HG03432 (cell line): ENCODE results near the gene CDH4.

Experiments
- ATAC-seq: cut with Tn5 transposase; IDR thresholded peaks from one replicate; pipeline ENCODE4 v1.9.1; 2021; ENCODE audit warnings: mild to moderate bottlenecking, moderate library complexity; ENCODE audit not compliant: unreplicated experiment

The CDH4 gene

DNA sequence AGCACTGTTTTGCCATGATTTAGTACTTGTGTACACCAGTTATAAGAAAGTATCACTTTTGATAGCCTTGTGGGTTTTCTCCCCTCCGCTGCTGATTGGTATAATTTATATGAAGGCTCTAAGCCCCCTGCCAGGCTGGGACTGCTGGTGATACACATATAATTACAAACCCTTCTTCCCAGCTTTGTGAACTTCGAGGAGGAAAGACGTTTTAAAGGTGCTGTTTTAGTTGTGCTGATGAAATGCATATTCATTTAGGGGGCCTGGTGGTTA lies 567.4 kb downstream of the CDH4 start:
- ATAC-seq, result no peak

DNA sequence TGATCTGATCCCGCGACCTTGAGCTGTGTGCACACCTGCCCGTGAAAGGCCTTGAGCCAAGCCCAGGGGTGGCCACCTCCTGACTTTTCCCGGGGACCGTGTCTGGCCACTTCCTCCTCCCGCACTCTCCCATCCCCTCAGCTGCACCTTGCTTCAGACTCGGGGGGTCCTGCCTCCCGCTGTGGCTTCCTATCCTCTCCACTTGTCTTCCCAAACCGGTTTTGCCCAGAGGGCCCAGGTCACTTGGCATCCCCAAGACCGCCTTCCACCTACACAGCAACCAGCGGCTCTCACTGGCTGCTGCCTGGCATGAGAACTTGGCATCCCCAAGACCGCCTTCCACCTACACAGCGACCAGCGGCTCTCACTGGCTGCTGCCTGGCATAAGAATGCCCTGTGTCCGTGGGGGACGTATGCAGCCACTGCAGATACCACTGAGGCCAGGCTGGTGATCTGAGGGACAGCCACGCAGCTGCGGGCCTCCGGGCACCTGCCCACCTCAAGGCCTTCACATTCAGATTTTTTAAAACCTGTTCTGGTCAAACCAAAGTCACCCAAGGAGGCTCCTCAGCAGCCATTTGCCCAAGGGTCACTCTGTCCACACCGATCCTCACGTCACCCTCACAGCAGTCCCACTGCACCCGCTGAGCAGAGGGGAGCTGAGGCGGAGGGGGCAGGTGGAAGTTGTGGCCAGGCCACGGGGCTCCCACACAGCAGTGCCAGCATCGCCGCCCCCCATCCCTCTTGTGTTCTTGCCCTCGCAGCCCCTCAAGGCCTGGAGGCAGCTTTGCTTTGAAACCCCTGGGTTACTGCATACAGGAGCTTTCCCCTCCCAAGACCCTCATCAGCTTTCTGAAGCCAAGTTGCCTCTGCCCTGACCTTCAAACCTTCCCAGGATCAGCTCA lies 568.1 kb downstream of the CDH4 start:
- ATAC-seq, result no peak

DNA sequence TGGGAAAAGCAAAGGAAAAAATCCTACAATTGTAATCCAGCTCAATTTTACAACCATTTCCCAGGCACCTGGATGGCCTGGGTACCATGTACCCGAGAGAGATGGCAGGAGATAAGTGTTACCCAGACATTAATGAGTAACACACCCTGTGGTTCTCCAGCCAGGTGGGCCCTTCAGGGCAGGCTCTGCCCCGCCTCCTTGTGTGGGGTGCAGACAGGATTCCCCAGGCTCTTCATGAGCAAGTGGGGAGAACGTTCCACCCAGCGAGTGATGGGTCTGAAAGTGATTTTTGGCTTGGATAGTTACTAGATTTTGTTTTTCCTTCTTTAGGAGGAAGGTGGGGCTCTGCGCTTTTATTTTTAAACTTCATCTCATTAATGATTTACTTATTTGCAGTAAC lies 569.7 kb downstream of the CDH4 start:
- no peak for ATAC-seq

DNA sequence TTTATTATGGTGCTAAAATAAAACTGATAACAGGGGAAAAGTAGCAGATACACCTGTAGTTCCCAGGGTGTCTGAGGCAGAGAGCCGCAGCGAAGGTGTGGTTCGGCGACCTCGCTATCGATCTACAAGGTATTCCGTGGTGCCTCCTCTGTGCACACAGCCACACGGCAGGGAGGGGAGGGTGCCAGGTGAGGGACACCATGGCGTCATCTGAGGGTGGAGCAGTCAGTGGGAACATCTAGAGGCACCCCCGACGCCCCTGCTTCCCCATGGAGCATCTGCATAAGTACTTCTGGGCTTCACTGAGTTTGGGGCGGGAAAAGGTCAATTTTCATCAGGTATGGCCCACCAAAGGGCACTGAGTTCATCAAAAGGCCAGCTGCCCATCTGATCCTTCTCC lies 570.3 kb downstream of the CDH4 start:
- no peak for ATAC-seq

DNA sequence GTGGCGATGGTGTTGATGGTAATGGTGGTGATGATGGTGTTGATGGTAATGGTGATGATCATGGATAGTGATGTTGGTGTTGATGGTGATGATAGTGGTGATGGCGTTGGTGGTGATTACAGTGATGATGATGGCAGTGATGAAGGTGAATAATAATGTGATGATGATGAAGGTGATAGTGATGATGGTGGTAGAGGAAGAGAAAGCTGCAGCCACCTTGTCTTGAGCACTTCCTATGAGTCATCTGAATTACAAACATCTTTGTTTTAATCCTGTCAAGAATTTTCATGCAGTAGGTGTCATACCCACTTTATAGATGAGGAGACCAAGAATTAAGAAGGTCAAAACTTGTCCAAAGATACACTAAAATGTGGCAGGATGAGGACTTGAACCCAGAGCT lies 571.2 kb downstream of the CDH4 start:
- ATAC-seq, result no peak

DNA sequence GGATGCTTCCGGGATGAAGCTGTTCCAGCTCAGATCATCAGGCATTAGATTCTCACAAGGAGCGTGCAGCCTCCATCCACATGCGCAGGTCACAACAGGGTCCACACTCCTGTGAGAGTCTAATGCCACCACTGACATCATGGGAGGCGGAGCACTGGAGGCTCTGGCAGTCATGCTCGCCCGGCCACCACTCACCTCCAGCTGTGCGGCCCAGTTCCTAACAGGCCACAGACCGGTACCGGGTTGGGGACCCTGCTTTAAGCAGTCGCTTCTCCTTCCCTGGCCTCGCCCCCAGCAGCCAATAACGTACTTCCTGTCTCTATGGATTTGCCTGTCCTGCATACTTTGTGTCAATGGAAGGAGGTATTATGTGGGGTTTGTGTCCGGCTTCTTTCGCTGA lies 576.8 kb downstream of the CDH4 start:
- no peak for ATAC-seq

DNA sequence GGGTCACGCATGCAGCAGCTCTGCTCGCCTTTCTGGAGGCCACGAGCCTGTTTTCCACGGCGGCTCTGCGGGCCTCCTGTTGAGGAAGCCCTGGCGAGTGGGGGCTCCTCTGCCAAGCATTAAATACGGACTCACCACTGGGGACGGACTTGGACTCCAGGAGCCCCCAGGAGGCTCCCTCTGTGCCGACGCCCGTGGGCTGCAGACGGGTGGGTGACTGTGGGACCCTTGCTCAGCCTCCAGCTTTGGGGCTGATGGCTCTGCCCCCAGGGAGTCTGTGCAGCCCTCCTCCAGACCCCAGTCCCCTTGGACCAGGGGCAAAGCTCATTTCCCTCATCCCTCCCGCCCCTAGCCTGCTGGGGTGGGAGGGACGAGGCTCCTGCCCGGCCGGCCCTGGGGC lies 577.5 kb downstream of the CDH4 start:
- no peak for ATAC-seq

DNA sequence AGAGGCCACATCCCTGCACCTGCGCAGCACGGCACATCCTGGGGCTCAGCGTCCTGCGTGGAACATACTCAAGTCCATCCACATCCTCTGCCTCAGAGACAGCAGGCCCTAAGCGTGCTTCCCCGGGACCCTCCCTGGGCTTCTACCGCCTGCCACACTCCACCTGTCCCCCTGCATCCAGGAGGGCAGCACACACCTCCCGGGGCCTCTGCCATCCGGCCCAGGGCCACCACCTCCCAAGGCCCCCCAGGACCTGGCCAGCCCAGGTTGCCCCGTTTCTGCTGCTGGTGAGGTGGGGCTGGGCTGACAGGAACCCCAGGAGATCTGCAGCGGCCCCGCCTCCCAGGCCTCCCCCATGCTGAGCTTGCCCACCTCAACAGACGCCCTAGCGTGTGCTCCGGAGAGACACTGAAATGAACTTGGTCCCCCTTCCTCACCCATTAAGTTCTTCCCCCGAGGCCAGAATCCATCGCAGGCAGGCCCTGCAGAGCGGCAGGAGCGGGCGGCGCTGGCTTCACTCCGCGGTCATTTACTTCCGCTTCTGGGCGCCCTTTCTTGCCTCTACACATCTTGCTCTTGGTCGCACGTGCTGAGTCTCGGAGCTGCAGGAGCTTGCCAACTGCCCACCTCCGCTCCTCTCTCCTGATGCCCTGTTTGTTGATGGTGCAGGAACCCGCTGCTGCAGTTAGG lies 578.3 kb downstream of the CDH4 start:
- no peak for ATAC-seq

DNA sequence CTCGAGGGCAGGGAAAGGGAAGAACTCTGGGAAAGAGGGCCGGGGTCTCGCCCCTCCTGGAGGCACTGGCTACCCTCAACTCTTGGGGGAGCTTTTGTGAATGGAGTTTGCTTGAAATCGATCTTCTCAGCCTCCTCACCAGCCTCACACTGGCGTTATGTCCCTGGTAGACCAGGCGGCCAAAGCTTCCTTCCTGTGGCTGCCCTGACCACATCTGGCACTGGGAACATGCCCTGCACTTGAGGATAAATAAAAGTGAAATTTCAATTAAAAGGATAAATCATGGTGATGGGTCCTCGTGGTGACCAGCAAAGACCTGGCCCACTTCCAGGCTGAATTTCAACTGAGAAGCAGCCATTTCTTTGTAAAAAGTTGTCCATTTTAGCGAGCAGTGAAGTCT lies 578.9 kb downstream of the CDH4 start:
- no peak for ATAC-seq

DNA sequence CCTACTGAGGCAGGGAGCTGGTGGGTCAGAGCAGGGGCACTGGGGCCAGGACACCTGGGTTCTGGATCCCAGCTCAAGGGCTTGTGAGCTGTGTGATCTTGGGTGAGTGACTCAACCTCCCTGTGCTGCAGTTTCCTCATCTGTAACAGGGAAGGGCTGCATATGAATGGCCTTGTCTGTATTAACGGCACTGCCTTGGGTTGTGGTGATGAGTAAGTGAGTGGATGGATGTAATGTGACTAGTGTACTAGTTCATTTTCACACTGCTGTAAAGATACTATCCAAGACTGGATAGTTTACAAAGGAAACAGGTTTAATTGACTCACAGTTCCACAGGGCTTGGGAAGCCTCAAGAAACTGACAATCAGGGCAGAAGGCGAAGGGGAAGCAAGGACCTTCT lies 580.1 kb downstream of the CDH4 start:
- ATAC-seq, result no peak

DNA sequence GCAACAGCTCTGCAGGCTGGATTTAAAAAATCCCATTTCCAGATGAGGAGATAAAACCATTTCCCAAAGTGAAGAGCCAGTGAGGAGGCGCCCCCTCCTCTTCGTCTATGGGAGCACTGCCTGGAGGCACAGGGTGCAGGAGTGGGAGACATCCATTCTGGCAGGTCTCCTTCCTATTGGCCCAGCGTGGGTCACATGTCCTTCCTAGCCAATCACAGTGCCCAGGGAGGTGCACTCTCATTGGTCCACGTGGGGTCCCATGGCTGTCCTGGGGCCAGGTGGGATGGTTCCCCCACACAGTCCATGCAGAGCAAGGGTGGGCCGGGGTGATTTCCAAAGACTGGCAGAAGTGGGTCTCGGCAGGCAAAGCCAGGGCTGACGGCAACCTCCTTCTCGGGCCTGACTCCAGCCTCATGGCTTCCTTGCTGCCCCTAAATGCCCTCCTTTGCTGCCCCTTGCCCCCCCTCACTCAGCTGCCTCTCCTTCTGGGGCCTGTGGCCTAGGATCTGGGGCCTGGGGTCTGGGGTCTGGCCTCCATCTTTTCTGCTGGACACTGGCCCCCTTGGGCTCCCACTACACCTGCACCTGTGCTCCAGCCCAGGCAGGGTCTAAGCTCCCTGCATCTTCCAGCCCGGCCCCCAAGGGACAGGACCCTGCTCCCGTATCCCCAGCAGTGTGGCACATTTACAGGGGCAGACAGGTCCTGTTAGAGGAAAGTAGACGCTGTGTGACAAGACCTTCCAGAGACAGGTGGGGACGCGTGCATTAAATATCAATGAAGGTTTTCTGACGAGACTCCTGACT lies 581.9 kb downstream of the CDH4 start:
- no peak for ATAC-seq

DNA sequence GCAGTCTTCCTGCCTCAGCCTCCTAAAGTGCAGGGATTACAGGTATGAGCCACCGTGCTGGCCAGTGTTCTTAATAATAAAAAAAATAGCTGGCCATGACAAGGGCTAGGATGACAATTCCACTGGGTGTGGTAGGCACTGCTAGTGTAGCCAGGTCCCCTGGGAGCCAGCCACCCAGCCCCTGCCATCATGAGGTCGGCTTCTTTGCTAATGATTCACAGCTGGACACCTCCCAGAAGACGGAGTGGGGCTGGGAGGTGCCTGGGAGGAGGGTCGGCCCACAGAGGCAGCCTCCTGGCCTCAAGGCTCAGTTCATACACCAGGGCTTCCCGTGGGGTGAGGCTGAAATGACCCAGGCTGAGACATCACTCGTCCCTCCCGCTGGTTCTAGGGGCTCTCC lies 583.2 kb downstream of the CDH4 start:
- no peak for ATAC-seq

DNA sequence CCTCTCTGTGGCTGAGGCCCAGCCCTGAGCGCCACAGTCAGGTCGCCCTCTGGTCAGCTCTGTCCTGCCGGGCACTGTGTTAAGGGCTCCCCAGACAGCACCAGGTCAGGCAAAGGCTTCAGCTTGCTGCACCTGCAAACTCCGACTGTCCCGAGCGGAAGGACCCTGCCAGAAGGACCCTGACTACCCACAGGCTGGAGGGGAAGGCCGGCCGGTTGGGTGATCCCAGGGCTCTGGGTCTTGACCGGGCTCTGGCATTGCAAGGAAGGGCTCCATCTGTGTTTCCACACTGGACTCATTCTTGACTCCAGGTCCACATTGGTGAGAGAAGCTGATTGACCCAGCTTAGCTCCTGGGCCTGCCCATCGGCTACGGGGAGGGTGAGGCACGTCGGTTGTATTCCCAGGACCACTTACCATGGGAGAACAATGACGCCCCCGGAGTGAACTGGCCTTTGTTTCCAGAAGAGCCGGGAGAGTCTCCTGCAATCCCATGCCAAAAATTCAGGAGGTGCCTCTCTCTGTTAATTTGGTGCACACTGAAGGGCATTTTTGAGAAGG lies 583.8 kb downstream of the CDH4 start:
- no peak for ATAC-seq

DNA sequence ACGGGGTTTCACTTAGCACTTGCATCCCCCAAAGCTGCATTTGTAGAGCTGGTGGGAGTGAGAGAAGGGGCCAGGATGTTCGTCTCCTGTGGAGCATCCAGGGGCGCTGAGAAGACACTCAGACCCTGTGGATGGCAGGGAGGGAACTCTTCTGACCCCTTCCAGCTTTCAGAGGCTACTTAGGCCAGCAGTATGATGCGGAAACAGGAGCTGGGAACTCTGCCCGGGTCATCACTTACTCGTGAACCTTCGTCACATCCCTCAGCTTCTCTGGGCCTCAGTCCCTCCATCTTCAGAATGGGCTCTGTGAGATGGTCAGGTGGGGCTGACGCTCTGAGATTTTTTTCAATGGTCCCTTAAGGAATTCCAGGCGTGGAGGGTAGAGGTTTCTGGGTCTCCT lies 585.1 kb downstream of the CDH4 start:
- ATAC-seq, result no peak

DNA sequence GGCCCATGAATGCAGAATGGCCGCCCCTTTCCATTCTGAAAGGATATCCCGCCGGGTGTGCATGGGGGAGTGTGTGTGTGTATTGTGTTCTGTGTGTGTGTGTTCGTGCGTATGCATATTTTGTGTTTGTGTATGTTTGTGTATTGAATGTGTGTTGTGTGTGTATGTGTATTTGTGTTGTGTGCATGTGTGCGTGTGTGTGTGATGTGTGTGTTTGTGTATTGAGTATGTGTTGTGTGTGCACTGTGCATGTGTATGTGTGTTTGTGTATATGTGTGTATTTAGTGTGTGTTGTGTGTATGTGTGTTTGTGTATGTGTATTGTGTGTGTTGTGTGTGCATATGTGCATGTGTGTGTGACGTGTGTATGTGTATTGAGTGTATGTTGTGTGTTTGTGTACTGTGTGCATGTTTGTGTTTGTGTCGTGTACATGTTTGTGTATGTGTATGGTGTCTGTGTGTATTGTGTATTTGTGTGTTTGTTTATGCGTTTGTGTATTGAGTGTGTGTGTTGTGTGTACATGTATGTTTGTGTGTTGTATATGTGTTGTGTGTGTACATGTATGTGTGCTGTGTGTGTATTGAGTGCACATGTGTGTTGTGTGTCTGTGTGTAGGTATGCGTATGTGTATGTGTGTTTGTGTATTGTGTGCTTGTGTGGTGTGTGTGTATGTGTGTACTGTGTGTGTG lies 587.3 kb downstream of the CDH4 start:
- no peak for ATAC-seq

DNA sequence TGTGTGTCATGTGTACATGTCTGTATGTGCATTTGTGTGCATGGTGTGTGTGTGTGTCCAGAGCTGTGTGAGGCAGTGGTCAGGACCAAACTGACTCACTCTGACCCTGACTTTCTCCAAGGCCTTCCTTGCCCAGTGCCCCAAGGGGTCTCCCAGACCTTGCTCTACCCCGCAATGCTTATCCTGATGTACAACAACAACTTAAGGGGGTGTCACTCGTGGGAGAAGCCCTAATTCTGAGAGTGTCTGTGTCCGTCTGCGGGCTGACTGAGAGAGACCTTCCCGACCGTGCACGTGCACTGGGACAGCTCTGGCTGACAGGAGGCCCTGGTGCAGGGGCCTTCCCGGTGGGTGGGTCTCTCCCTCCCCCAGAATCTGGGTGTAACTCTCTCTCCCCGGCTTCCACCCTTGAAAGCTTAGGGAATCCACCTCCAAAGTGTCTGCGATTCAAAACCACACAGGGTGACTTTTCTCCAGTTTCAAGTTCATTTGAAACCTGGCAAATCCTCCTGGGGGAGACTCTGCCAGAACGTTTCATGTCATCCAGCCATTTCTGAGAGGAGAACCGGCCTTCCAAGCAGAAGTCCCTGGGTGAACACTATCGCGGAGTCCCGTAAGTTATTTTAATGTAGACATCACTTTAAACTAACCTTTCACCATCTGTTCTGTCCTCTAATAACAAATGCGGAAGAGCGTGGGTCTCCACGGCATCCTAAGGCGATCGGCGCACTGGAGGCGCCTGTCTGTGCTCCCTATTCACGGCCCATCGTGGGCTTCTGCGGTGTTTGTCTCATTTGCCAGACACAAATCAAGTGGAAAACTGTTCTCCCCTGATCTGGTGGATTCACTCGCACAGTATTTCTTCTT lies 588.1 kb downstream of the CDH4 start:
- no peak for ATAC-seq

DNA sequence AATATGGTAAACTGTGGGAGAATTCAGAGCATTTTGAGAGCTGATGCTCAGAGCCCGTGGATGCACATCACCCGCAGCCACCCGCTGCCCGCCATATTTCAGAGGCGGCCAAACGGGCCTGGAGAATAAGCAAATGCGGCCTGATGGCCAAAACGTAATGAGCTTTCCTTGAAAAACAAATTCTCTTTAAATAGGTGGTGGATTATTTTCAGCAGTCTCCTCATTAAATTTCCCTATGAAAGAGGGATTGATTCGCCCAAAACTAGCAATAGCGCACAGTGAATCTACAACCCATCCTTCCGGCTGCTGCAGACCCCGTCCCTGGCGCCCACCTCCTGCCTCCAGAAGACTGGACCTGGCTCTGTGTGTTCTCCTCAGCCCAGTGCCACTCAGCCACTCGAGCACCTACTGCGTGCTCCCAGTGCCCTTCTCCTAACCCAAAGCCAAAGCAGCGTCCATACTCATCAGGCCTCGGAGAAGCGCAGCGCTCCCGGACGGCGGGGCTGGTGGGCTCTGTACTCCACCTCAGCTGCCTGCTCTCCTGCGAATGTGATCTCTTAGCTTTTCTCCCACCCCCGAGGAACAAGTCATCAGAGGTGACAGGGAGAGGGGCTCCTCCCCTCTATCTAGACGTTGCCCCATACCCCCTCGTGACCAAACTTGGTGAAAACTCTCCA lies 588.9 kb downstream of the CDH4 start:
- ATAC-seq, result no peak

DNA sequence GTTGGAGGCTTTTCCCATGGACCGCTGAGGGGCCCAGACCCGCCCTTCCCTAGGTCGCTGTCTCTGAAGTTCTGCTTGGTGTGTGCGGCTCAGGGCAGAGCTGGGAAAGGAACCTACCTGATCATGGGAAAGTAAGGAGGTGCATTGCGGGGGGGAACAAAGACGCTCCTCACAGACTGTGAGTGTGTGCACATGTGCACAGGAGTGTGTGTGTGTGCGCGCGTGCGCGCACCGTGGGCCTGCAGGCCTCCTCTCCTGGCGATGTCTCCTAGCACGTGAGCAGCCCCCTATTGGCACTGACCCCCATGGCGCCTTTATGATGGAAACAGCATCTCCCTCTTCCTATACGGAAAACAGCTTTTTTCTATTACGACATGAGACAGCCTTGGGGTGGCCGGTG lies 589.5 kb downstream of the CDH4 start:
- no peak for ATAC-seq

DNA sequence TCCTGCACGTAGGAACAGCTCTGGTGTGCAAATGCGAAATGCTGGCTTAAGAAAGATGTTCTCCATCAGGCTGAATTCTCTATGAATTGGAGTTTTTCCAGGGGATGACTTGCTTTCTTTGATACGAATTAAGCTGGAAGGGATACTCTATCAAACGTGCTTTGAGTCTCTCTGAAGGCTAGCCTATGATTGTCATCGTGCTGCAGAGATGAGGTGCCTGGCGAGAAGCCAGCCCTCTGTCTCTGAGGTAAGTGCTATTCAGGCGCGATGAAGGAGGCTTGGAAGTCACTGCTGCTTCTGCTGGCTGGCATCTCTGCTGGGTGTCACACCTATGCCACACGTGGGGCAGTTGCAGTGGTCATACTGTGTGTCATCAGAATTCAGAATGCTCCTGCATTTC lies 589.9 kb downstream of the CDH4 start:
- no peak for ATAC-seq

DNA sequence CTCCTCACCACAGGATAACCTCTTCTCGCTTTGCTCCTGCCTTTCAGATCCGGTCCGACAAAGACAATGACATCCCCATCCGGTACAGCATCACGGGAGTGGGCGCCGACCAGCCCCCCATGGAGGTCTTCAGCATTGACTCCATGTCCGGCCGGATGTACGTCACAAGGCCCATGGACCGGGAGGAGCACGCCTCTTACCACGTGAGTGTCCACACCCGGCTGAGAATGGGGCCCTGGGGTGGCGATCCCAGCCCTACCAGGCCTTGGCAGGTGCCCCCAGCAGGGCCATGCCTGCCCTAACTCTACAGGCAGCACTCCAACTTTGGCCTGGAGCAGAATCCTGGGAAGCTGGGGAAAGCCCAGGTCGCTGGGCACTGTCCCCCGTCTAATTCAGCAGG lies 592.6 kb downstream of the CDH4 start:
- no peak for ATAC-seq
